Measurements from ENCODE around the gene SLC22A15. TPM values are rescaled to one million over a fixed set of nuclear protein-coding genes. Genes with fewer than 3 reads are reported as not detected.
A peak's percentile ranks its signal among the peaks of the same experiment; 100 is the strongest.

SLC22A15 gene
- total and polyA plus RNA-seq, 10 of the 15 experiments (the other 5 are each of a cell fraction or from before 2014, with no cell fraction given): 0.05 to 2.8 (median 0.13) TPM; not detected in 1

- TF ChIP-seq ZBTB4 (CRISPR knock-in tag; IDR thresholded peaks at IDR 0.05) (no peak), CTCF (IDR thresholded peaks at IDR 0.05 in 2 of 3, conservative IDR thresholded peaks at IDR 0.05 in 1 of 3; ENCODE audit: control insufficient read depth in 2 of 3, extremely low read depth in 1 of 3, insufficient read depth in 1 of 3, low read depth in 3 of 3, low read length in 3 of 3) (no peak), ZNF384 (IDR thresholded peaks at IDR 0.05; ENCODE audit: borderline replicate concordance, low read depth, low read length) (peak; percentile 50; the same call in 1 of the 2 replicates), SMAD1 (IDR thresholded peaks at IDR 0.05; ENCODE audit: low read depth, partially characterized antibody) (peak; percentile 40)
These were observed 136.3 kb downstream of the SLC22A15 start (continued) for GRCh38 chr1:116112388-116113140.

GRCh38 chr1:116113615-116114014, 137.3 kb downstream of the SLC22A15 start:
- Histone ChIP-seq H3K79me2 (ENCODE audit: control insufficient read depth, insufficient read depth, low read length) (no peaks in the 10 kb centered on the region), H3K4me2 (ENCODE audit: control insufficient read depth, insufficient read depth) (no peak overlapping the region), H3K9ac (ENCODE audit: control insufficient read depth, insufficient read depth, low read length) (no peak overlapping the region), H2AFZ (ENCODE audit: control insufficient read depth, low read depth, low read length) (no peak overlapping the region), H3K4me1 (ENCODE audit: control insufficient read depth, insufficient read depth, low read length) (peaks cover 11% of the 10 kb centered on the region), H3K27ac (ENCODE audit: control insufficient read depth, insufficient read depth) (no peak overlapping the region), H3K4me3 (no peak overlapping the region), H3K27me3 (replicated peaks in 1 of 2; ENCODE audit: control insufficient read depth in 2 of 2, insufficient read depth in 2 of 2, low read length in 1 of 2) (no peaks in the 10 kb centered on the region), H4K20me1 (ENCODE audit: control insufficient read depth, insufficient read depth) (no peaks in the 10 kb centered on the region), H3K9me3 (replicated peaks; ENCODE audit: control insufficient read depth, insufficient read depth, low read length) (no peaks in the 10 kb centered on the region), H3K36me3 (ENCODE audit: control insufficient read depth in 2 of 2, insufficient read depth in 2 of 2, low read length in 1 of 2) (no peaks in the 10 kb centered on the region)
- CTCF ChIA-PET: interaction anchor here (1.3 to 1.9 kb wide), 3 partner anchors 17 to 371 kb away, joined by 3 to 6 read pairs (median 5); no protein-coding TSS in a partner anchor
- intact Hi-C loops (cut with micrococcal nuclease; ENCODE audit: unreplicated experiment): no loop called here
- DNase-seq (ENCODE audit: low read depth, low spot score): no peak
- SMC1A ChIA-PET (ENCODE audit: uncharacterized antibody, unreplicated experiment): interaction anchor here (1.7 to 2.1 kb wide), 2 partner anchors 10 to 25 kb away, joined by 8 read pairs; no protein-coding TSS in a partner anchor
- WGBS (ENCODE audit: insufficient coverage, insufficient replicate concordance, low lambda C conversion rate, missing lambda C conversion rate): 44% methylated on average over 7 of the region's 7 CpGs
- in situ Hi-C loops (cut with MboI): no loop called here
- BruUV-seq (replicated peaks): no TSS peak
- POLR2A ChIA-PET: interaction anchor here (0.6 to 1.2 kb wide), 2 partner anchors 10 kb away, joined by 3 read pairs; no protein-coding TSS in a partner anchor
- no peak for ATAC-seq
- RAD21 ChIA-PET (ENCODE audit: unreplicated experiment): interaction anchor here (0.7 kb wide), 1 partner anchor 25 kb away, joined by 3 read pairs; no protein-coding TSS in a partner anchor
- no peak for FAIRE-seq
- TF ChIP-seq MLLT1 (IDR thresholded peaks at IDR 0.05) (peak; percentile 50; the same call in 1 of the 2 replicates), SP1 (IDR thresholded peaks at IDR 0.05; ENCODE audit: low read depth, low read length) (no peak), GABPA (IDR thresholded peaks at IDR 0.05; ENCODE audit: low read depth) (no peak), RELB (IDR thresholded peaks at IDR 0.05; ENCODE audit: low read depth) (no peak), POLR2AphosphoS5 (IDR thresholded peaks at IDR 0.05; ENCODE audit: low read length) (no peak), BHLHE40 (IDR thresholded peaks at IDR 0.05; ENCODE audit: borderline replicate concordance in 1 of 2, low read depth in 2 of 2, low read length in 1 of 2) (peak; percentile 30 to 47; a peak in 2 of 4 replicates)

All from GM12878 (cell line).